ENCODE results near the gene SH3RF2. TPM values are rescaled to one million over a fixed set of nuclear protein-coding genes. Genes with fewer than 3 reads are reported as not detected.
"Not testable (repeated sequence)": the region's sequence is repeated elsewhere in the genome, so short reads cannot be mapped to it uniquely, and the experiment has no call there.

SH3RF2 gene
- total RNA-seq, 4 donors from 2014 or later = 0.26 to 4.1 (median 1.8) TPM

DNA sequence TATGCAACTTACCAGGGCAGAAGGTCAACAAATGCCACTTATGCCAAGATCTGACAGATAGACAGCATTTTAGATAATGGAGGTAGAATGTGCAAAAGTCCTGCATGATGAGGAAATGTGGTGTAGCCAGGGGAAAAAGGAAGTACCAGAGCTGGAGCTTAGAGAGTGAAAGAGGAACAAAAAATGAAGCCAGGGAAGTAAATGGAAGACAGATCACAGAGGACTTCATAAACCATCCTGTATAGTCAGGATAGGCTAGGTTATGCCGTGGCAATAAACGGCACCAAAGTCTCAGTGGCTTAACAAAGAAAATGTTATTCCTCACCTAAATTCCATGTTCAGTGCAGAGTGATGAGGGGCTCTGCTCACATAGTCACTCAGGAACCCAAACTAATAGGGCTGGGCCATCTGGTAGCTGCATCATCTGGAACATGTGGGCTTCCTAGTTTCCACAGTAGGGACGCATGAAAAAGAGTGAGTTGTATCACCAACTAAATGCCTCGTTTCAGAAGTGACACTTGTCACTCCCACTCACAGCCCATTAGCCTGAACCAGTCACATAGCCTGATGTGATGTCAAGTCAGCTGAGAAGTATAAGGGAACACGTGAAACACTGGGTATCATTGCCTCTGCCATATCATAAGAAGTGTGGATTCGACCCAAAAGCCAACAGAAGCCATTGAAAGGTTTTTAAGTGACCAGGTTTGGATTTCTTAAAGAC, 70.3 kb downstream of the SH3RF2 start:
- no peaks in the 10 kb centered on the region for H3K9me3 ChIP-seq
- H3K4me3 ChIP-seq = no peak overlapping the region
- H3K27me3 ChIP-seq = no peaks in the 10 kb centered on the region
- DNase-seq = no peak
- H3K36me3 ChIP-seq = no peaks in the 10 kb centered on the region
- intact Hi-C loops (cut with DNase I; ENCODE audit: low total_unique reads) = no loop called here
- no peak overlapping the region for H3K27ac ChIP-seq
- H3K4me1 ChIP-seq = no peaks in the 10 kb centered on the region
- TF ChIP-seq POLR2A (IDR thresholded peaks at IDR 0.05) (no peak), CTCF (IDR thresholded peaks at IDR 0.05) (no peak)

DNA sequence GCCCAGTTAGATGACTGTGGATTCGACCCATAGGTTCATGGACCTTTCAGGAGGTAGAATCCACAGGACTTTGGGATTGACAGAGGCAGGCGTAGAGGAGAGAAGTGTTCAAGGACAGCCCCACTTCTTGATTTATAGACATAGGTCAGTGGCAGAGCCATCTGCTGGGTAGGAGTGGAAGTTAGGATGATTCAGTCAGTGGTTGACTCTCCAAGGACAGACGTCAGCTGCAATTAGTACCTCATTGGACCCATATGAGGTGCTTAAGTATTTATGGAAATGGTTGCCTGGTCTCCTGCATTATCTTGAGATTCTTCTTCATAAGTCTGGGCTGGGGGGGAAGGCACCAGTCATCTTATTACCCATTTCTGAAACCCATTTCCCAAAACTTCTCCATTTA, 70.9 kb downstream of the SH3RF2 start:
- Histone ChIP-seq H3K27me3 (no peaks in the 10 kb centered on the region), H3K36me3 (no peaks in the 10 kb centered on the region), H3K4me3 (no peak overlapping the region), H3K9me3 (no peaks in the 10 kb centered on the region), H3K4me1 (no peaks in the 10 kb centered on the region), H3K27ac (no peak overlapping the region)
- intact Hi-C loops (cut with DNase I; ENCODE audit: low total_unique reads) = no loop called here
- no peak for DNase-seq
- TF ChIP-seq CTCF (IDR thresholded peaks at IDR 0.05) = no peak
- no peak for TF ChIP-seq POLR2A (IDR thresholded peaks at IDR 0.05)

GRCh38 chr5:146007989-146008388, 71.6 kb downstream of the SH3RF2 start:
- no peaks in the 10 kb centered on the region for H3K27me3 ChIP-seq
- no peaks in the 10 kb centered on the region for H3K36me3 ChIP-seq
- no peak for DNase-seq
- TF ChIP-seq CTCF (IDR thresholded peaks at IDR 0.05) = no peak
- no peak for TF ChIP-seq POLR2A (IDR thresholded peaks at IDR 0.05)
- no peaks in the 10 kb centered on the region for H3K4me1 ChIP-seq
- no peaks in the 10 kb centered on the region for H3K9me3 ChIP-seq
- H3K27ac ChIP-seq = no peak overlapping the region
- intact Hi-C loops (cut with DNase I; ENCODE audit: low total_unique reads) = no loop called here
- H3K4me3 ChIP-seq = no peak overlapping the region

DNA sequence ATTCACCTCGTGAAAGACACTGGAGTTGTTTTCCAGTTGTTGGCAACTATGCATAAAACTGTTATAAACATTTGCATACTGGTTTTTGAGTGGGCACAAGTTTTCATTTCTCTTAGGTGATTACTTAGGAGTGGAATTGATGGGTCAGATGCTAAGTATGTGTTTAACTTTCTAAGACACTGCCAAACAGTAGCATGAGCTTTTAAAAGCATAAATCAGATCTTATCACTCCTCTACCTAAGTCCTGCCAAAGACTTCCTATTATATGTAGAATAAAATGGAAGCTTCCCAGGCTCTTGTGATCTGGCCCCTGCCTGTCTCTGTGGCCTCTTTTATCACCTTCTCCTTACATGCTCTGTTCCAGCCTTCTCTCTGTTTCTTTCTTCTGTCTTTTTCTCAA, 72.6 kb downstream of the SH3RF2 start:
- no peak overlapping the region for H3K27ac ChIP-seq
- no peak for DNase-seq
- H3K4me1 ChIP-seq = no peaks in the 10 kb centered on the region
- H3K4me3 ChIP-seq = no peak overlapping the region
- no peaks in the 10 kb centered on the region for H3K9me3 ChIP-seq
- no peak for TF ChIP-seq POLR2A (IDR thresholded peaks at IDR 0.05)
- H3K27me3 ChIP-seq = no peaks in the 10 kb centered on the region
- intact Hi-C loops (cut with DNase I; ENCODE audit: low total_unique reads) = no loop called here
- no peaks in the 10 kb centered on the region for H3K36me3 ChIP-seq

DNA sequence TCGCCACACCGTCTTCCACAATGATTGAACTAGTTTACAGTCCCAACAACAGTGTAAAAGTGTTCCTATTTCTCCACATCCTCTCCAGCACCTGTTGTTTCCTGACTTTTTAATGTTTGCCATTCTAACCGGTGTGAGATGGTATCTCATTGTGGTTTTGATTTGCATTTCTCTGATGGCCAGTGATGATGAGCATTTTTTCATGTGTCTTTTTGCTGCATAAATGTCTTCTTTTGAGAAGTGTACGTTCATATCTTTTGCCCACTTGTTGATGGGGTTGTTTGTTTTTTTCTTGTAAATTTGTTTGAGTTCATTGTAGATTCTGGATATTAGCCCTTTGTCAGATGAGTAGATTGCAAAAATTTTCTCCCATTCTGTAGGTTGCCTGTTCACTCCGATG, 74.1 kb downstream of the SH3RF2 start:
- intact Hi-C loops (cut with DNase I; ENCODE audit: low total_unique reads); H3K4me3 ChIP-seq; H3K9me3 ChIP-seq; DNase-seq; H3K27ac ChIP-seq; H3K36me3 ChIP-seq; H3K27me3 ChIP-seq; H3K4me1 ChIP-seq: not testable (repeated sequence)

GRCh38 chr5:146013761-146014160, 77.4 kb downstream of the SH3RF2 start:
- no peak for TF ChIP-seq CTCF (IDR thresholded peaks at IDR 0.05)
- no peak for TF ChIP-seq POLR2A (IDR thresholded peaks at IDR 0.05)

More at GRCh38 chr5:146013761-146014160, 77.4 kb downstream of the SH3RF2 start:
- Histone ChIP-seq H3K4me3 (no peak overlapping the region), H3K27me3 (no peaks in the 10 kb centered on the region), H3K4me1 (no peaks in the 10 kb centered on the region), H3K9me3 (no peaks in the 10 kb centered on the region), H3K36me3 (no peaks in the 10 kb centered on the region), H3K27ac (no peak overlapping the region)
- intact Hi-C loops (cut with DNase I; ENCODE audit: low total_unique reads) = no loop called here
- no peak for DNase-seq

Data from uterus (tissue), 4 donors.